ENCODE results near the gene E2F1.

DNA sequence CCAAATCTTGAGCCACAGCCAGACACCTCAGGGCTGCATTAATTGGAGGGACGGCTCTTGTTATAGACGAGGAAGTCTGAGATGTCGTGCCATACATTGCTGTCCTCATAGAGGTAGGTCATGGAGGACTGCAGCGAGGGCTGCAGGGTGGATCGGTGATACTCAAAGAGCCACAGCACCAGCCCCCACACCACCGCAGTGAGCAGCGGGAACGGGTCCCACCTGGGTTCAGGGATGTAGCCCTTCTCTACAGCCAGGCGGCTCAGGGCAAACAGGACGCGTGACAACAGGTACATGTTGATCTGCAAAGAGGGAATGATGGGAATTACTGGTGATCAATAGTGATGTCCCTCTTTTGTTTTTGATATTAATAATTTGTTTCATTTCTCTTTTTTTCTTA, 21.5 kb upstream of the E2F1 start:
- TF ChIP-seq, protein P1, sequence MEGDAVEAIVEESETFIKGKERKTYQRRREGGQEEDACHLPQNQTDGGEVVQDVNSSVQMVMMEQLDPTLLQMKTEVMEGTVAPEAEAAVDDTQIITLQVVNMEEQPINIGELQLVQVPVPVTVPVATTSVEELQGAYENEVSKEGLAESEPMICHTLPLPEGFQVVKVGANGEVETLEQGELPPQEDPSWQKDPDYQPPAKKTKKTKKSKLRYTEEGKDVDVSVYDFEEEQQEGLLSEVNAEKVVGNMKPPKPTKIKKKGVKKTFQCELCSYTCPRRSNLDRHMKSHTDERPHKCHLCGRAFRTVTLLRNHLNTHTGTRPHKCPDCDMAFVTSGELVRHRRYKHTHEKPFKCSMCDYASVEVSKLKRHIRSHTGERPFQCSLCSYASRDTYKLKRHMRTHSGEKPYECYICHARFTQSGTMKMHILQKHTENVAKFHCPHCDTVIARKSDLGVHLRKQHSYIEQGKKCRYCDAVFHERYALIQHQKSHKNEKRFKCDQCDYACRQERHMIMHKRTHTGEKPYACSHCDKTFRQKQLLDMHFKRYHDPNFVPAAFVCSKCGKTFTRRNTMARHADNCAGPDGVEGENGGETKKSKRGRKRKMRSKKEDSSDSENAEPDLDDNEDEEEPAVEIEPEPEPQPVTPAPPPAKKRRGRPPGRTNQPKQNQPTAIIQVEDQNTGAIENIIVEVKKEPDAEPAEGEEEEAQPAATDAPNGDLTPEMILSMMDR (IDR thresholded peaks at IDR 0.05): no peak
- TF ChIP-seq POLR2AphosphoS5 (IDR thresholded peaks at IDR 0.05): no peak
- no peak for TF ChIP-seq POLR2A (IDR thresholded peaks at IDR 0.05; ENCODE audit: low read depth)

Data from esophagus muscularis mucosa (tissue), 3 donors.